GM12892 (cell line): ENCODE measurements around the gene MED15.

ENCODE experiments used
- POLR2A ChIP-seq: IDR thresholded peaks from 2 replicates; pipeline ENCODE4 v1.6.1; 2011; ENCODE audit warnings: low read depth, low read length, control low read depth
- POLR2AphosphoS5 ChIP-seq: IDR thresholded peaks from 2 replicates; pipeline ENCODE4 v1.6.1; 2011; ENCODE audit warnings: low read depth, low read length, control low read depth
- TAF1 ChIP-seq: IDR thresholded peaks from 2 replicates; pipeline ENCODE4 v1.6.1; 2011; ENCODE audit warnings: low read depth, mild to moderate bottlenecking, control low read depth, low read length, borderline replicate concordance

GRCh38 chr22:20484948-20485683 is 22.3 kb upstream of the MED15 start:
- TF ChIP-seq POLR2A (no peak), TAF1 (no peak), POLR2AphosphoS5 (no peak)
